SK-N-MC (cell line): Measurements from ENCODE around the gene TMOD1.

ENCODE experiments used
- DNase-seq: peaks from one replicate; pipeline ENCODE4 v3.0.0-alpha.2; 2011; ENCODE audit warnings: low read depth, low spot score
- H3K27ac ChIP-seq: fragments of 200-600 bp; sonication (generic); 2 replicates; pipeline ENCODE4 v1.5.1; 2016; ENCODE audit warnings: mixed run types
- H3K36me3 ChIP-seq: fragments of 200-600 bp; sonication (generic); 2 replicates; pipeline ENCODE4 v1.6.1; 2017; ENCODE audit warnings: antibody characterized with exemption, low read length, mixed read lengths; ENCODE audit not compliant: insufficient read depth
- H3K4me3 ChIP-seq: fragments of 200-600 bp; sonication (generic); 2 replicates; pipeline ENCODE4 v1.5.1; 2016
- H3K9ac ChIP-seq: fragments of 200-600 bp; sonication (generic); 2 replicates; pipeline ENCODE4 v1.8.0; 2017; ENCODE audit warnings: mixed run types, mixed read lengths; ENCODE audit not compliant: insufficient read length
- H3K9me3 ChIP-seq: fragments of 200-600 bp; sonication (generic); 2 replicates; pipeline ENCODE4 v1.6.1; 2017; ENCODE audit warnings: low read depth, mild to moderate bottlenecking, antibody characterized with exemption, low read length, moderate library complexity, mixed read lengths
- EZH2 ChIP-seq: fragments of 200-600 bp; sonication (generic); IDR thresholded peaks from one replicate; pipeline ENCODE4 v1.6.1; 2017; ENCODE audit warnings: antibody characterized with exemption
- FOXP2 ChIP-seq: optimal IDR thresholded peaks from 2 replicates; pipeline ENCODE3; 2011; ENCODE audit warnings: mild to moderate bottlenecking, moderate library complexity; ENCODE audit not compliant: insufficient read depth; ENCODE audit errors: extremely low read length, control extremely low read depth
- POLR2AphosphoS5 ChIP-seq: IDR thresholded peaks from 2 replicates; pipeline ENCODE4 v1.6.1; 2012; ENCODE audit warnings: mild to moderate bottlenecking, low read depth, low read length, borderline replicate concordance

The TMOD1 gene

DNA sequence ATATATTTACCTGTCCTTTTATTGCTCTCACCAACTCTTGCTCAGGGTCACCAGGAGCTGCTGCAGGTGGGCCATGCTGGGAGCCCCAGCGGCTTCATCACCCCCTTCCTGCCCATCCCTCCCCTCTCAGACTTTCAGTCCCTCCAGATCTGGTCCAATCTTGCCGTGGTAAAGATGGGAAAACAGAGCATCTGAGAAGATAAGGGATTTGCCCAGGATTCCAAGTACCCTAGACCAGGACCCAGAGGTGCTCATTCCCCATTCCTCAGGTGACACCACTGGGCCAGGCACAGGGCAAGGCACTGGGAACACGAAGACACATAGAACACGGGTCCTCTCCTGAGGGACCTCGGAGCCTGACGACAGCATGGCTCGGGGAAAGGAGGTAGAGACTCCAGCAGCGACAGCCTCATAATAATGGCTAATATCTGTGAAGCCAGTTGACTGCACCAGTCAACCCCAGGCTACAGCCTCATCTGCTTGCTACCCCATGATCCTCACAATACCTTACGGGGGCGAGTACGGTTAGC lies 18.0 kb downstream of the TMOD1 start:
- no peak for DNase-seq
- no peak overlapping the region for H3K27ac ChIP-seq
- TF ChIP-seq FOXP2 = no peak
- TF ChIP-seq EZH2 = no peak
- H3K4me3 ChIP-seq = no peak overlapping the region
- H3K36me3 ChIP-seq = no peaks in the 10 kb centered on the region
- H3K9ac ChIP-seq = no peak overlapping the region
- no peaks in the 10 kb centered on the region for H3K9me3 ChIP-seq

GRCh38 chr9:97521576-97522333 lies 20.3 kb downstream of the TMOD1 start:
- Histone ChIP-seq H3K27ac (no peak overlapping the region), H3K36me3 (no peaks in the 10 kb centered on the region), H3K9ac (no peak overlapping the region), H3K9me3 (no peaks in the 10 kb centered on the region), H3K4me3 (no peak overlapping the region)
- TF ChIP-seq POLR2AphosphoS5 (no peak), FOXP2 (no peak), EZH2 (no peak)
- no peak for DNase-seq

- Histone ChIP-seq H3K4me3 (no peak overlapping the region), H3K9ac (no peak overlapping the region), H3K27ac (no peak overlapping the region), H3K36me3 (no peaks in the 10 kb centered on the region), H3K9me3 (no peaks in the 10 kb centered on the region)
- no peak for TF ChIP-seq FOXP2
- TF ChIP-seq EZH2 = no peak
- no peak for TF ChIP-seq POLR2AphosphoS5
- DNase-seq = no peak
These were observed 23.0 kb downstream of the TMOD1 start for GRCh38 chr9:97524424-97524823.

GRCh38 chr9:97525451-97525850 lies 24.0 kb downstream of the TMOD1 start:
- no peak overlapping the region for H3K9ac ChIP-seq
- H3K27ac ChIP-seq = no peak overlapping the region
- H3K36me3 ChIP-seq = no peaks in the 10 kb centered on the region
- no peaks in the 10 kb centered on the region for H3K9me3 ChIP-seq
- H3K4me3 ChIP-seq = no peak overlapping the region
- DNase-seq = no peak
- TF ChIP-seq FOXP2 (no peak), EZH2 (no peak), POLR2AphosphoS5 (no peak)

DNA sequence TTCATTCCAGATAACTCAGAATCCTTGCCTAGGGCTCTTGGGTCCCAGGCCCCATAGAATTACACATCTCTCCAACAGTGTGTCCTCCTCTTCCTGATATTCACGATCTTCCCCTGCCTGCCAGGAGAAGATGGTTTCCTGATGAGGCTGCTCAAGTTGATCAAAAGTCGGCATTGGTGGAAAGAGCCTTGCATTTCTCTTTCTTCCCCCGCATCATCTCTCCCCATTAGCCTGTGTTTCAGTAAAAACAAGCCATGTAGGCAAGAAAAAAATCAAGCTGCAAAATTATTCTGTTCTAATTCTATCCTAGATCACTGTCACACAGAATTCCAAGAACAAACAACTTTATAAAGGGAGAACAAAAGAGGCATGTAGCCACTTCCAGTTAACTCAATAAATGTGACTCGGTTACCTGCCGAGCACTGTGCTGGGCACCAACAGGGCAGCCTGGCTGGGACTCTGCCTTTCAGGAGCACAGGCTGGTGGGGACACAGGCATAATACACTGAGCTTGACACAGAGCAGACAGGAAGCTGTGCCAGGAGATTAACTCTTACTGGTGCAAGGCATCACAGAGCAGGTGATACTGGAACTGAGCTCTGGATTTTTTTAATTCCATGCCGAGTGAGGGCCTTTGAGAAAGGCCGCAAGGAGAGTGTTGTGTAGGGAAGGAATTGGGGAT lies 25.6 kb downstream of the TMOD1 start:
- Histone ChIP-seq H3K27ac (no peak overlapping the region), H3K36me3 (no peaks in the 10 kb centered on the region), H3K9ac (no peak overlapping the region), H3K4me3 (no peak overlapping the region), H3K9me3 (no peaks in the 10 kb centered on the region)
- TF ChIP-seq POLR2AphosphoS5 (no peak), FOXP2 (no peak), EZH2 (no peak)
- no peak for DNase-seq

DNA sequence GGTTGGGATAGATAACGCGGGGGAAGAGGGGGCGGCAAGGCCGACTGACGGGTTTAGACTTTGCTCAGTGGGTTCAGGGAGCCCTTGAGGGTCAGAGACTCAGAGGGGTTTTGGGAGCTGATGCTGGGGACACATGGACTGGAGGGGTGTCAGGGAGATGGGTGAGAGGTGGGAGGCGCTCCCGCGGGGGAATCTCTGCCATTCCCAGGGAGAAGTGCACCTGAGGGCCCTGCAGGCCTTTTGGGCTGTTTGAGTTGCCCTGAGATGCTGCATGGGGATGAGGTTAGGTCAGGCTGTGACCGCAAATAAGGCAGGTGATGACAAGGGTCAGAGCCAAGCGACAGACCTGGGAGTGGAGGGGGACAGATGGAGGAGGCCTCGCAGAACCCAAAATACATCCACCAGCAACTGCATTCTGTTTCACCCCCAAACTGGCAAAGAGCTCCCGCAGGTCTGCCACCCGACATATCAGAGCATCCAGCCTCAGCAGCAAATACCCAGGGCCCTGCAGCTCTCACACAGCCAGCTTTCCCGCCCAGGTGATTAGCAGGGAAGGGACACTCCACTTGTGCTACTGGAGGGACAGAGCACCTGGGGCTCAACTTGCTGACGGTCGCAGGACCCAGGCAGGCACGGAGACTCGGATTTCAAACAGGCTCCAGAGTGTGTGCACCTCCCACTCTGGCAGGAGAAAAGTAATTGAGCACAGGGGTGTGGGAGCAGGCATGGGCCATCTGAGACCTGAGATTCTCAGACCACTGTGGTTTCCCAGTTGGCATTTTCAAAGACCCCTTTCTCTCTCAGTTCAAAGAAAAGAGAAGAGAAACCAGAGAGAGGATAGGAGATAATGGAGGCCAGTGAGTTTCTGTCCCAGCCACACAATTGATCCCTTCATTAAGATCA lies 26.4 kb downstream of the TMOD1 start:
- Histone ChIP-seq H3K9ac (no peak overlapping the region), H3K36me3 (no peaks in the 10 kb centered on the region), H3K4me3 (no peak overlapping the region), H3K27ac (no peak overlapping the region), H3K9me3 (no peaks in the 10 kb centered on the region)
- no peak for TF ChIP-seq EZH2
- no peak for DNase-seq

GRCh38 chr9:97528529-97529230 lies 27.2 kb downstream of the TMOD1 start:
- no peak overlapping the region for H3K9ac ChIP-seq
- H3K36me3 ChIP-seq = no peaks in the 10 kb centered on the region
- no peak overlapping the region for H3K27ac ChIP-seq
- TF ChIP-seq POLR2AphosphoS5 = no peak
- TF ChIP-seq EZH2 = no peak
- no peak for TF ChIP-seq FOXP2
- no peak overlapping the region for H3K4me3 ChIP-seq
- no peaks in the 10 kb centered on the region for H3K9me3 ChIP-seq
- no peak for DNase-seq
